ENCODE measurements around the gene TFAP2D. TPM values are rescaled to one million over a fixed set of nuclear protein-coding genes. Genes with fewer than 3 reads are reported as not detected.

TFAP2D gene
- total and polyA plus RNA-seq, 12 donors, result not detected

GRCh38 chr6:50778696-50779095, 65.4 kb downstream of the TFAP2D start:
- no peaks in the 10 kb centered on the region for H3K9me3 ChIP-seq
- DNase-seq (no peak), ATAC-seq (no peak)
- no peak overlapping the region for H3K27ac ChIP-seq
- intact Hi-C loops (cut with DNase I), result no loop called here
- no peaks in the 10 kb centered on the region for H3K4me1 ChIP-seq
- H3K27me3 ChIP-seq, result no peaks in the 10 kb centered on the region
- H3K36me3 ChIP-seq, result no peaks in the 10 kb centered on the region
- no peak for TF ChIP-seq CTCF (IDR thresholded peaks at IDR 0.05)
- H3K4me3 ChIP-seq, result no peak overlapping the region

- H3K4me3 ChIP-seq, result no peak overlapping the region
- no peak for ATAC-seq
- intact Hi-C loops (cut with DNase I), result no loop called here
- H3K36me3 ChIP-seq, result no peaks in the 10 kb centered on the region
- H3K4me1 ChIP-seq, result no peaks in the 10 kb centered on the region
- no peak overlapping the region for H3K27ac ChIP-seq
- DNase-seq, result no peak
- H3K9me3 ChIP-seq, result no peaks in the 10 kb centered on the region
- TF ChIP-seq CTCF (IDR thresholded peaks at IDR 0.05), result no peak
- 92 to 95% methylated on average over 5 of the region's 5 CpGs for WGBS, 2 donors
- no peaks in the 10 kb centered on the region for H3K27me3 ChIP-seq
These were observed 67.1 kb downstream of the TFAP2D start for GRCh38 chr6:50780382-50780781.

- TF ChIP-seq CTCF (IDR thresholded peaks at IDR 0.05), result no peak
- ATAC-seq (no peak), DNase-seq (no peak)
- Histone ChIP-seq H3K36me3 (no peaks in the 10 kb centered on the region), H3K4me3 (no peak overlapping the region), H3K4me1 (no peaks in the 10 kb centered on the region), H3K27me3 (peaks cover 0 to 6% (median 0%) of the 10 kb centered on the region in 7 donors), H3K9me3 (peaks cover 0 to 3% (median 0%) of the 10 kb centered on the region in 11 donors), H3K27ac (no peak overlapping the region)
- intact Hi-C loops (cut with DNase I), result no loop called here
- 23 to 38% methylated on average over 1 of the region's 1 CpG for WGBS, 2 donors
These were observed 72.6 kb downstream of the TFAP2D start for GRCh38 chr6:50785921-50786320.

- ATAC-seq, result no peak
- Histone ChIP-seq H3K36me3 (no peaks in the 10 kb centered on the region), H3K27ac (no peak overlapping the region), H3K4me1 (no peaks in the 10 kb centered on the region), H3K9me3 (peaks cover 0 to 3% (median 0%) of the 10 kb centered on the region in 11 donors), H3K27me3 (peaks cover 0 to 18% (median 0%) of the 10 kb centered on the region in 7 donors), H3K4me3 (no peak overlapping the region)
- no peak for DNase-seq
- intact Hi-C loops (cut with DNase I), result loop anchor here in 1 of 10 donors (5.0 kb wide), 1 partner anchor 660 kb away; no protein-coding TSS in a partner anchor
- TF ChIP-seq CTCF (IDR thresholded peaks at IDR 0.05), result peak; percentile 12 to 75 (median 58)
- WGBS, 2 donors, result 0 to 4% methylated on average over 3 of the region's 3 CpGs
These were observed 78.7 kb downstream of the TFAP2D start for GRCh38 chr6:50791900-50792508.
